GM12864 (cell line): ENCODE results near the gene RNPEPL1.
"Not testable (repeated sequence)": the region's sequence is repeated elsewhere in the genome, so short reads cannot be mapped to it uniquely, and the experiment has no call there.

Experiments used
- DNase-seq: peaks from one replicate; pipeline ENCODE4 v3.0.0-alpha.2; 2011; ENCODE audit warnings: low read depth
- H3K4me3 ChIP-seq: 2 replicates; pipeline ENCODE4 v1.5.1; 2011; ENCODE audit warnings: mild to moderate bottlenecking, low read depth, low read length, control low read depth
- TF ChIP-seq, protein P1 (sequence below): IDR thresholded peaks from 2 replicates; pipeline ENCODE4 v1.5.1; 2011; ENCODE audit warnings: low read depth, mild to moderate bottlenecking, moderate library complexity, low read length, control low read depth, inconsistent platforms; ENCODE audit errors: missing control alignments

RNPEPL1 gene

DNA sequence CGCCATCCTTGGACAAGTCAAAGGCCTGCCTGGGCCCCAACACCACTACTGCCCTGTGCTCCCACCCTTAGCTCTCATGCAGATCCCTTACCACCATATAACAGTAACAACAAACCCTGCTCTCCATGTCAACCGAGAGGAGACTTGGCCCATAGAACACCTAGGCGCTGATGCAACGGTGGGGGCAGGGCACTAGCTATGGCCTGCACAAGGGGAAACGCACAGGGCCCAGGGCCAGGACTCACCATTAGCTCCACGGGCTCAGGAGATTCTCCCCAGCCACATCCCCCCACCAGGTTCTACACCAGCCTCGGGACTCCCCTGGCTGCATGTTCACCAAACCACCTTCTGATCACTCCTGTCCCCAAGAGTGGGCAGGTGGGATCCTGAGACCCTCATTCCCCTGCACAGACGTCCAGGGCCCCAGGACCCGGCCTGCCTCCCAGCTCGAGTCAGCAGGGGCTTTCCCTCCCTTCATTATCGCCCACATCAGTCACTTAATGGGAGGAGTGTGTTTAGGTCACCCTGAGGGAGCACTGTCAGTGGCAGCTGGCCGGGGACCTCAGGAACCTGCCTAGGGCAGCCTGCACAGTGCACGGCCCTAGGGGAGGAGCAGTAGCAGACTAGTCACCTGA is 39.8 kb upstream of the RNPEPL1 start:
- no peak overlapping the region for H3K4me3 ChIP-seq
- DNase-seq, result no peak

DNA sequence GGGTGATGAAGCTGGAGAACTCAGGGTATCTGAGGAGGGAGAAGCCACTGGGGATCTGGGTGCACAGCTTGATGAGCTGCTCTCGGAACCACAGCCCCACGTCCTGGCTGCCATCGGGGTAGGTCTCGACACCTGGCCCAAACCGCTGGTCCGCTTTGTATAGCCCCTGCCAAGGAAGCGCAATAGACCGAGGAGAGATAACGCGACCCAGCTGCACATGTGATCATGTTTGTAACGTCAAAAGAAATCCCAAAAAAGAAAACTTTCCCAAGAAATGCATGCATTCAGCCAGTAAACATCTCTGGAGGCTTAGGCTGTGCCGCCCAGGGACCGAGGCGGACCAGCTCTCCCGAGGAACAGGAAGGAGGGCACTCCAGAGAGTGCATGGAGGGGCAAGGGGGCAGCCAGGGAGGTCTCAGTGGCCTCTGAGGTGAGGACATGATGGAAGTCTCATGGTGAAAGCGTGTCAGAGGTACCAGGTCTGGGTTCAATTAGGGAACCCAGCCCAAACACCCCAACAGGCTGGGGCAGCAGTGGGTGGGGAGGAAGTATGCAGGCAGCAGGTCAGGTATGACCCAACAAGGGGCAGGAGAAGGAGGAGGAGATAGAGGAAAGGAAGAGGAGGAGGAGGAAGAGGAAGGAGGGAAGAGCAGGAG is 38.8 kb upstream of the RNPEPL1 start:
- TF ChIP-seq, protein P1, sequence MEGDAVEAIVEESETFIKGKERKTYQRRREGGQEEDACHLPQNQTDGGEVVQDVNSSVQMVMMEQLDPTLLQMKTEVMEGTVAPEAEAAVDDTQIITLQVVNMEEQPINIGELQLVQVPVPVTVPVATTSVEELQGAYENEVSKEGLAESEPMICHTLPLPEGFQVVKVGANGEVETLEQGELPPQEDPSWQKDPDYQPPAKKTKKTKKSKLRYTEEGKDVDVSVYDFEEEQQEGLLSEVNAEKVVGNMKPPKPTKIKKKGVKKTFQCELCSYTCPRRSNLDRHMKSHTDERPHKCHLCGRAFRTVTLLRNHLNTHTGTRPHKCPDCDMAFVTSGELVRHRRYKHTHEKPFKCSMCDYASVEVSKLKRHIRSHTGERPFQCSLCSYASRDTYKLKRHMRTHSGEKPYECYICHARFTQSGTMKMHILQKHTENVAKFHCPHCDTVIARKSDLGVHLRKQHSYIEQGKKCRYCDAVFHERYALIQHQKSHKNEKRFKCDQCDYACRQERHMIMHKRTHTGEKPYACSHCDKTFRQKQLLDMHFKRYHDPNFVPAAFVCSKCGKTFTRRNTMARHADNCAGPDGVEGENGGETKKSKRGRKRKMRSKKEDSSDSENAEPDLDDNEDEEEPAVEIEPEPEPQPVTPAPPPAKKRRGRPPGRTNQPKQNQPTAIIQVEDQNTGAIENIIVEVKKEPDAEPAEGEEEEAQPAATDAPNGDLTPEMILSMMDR, result no peak
- DNase-seq, result no peak
- H3K4me3 ChIP-seq, result no peak overlapping the region

More for the DNA sequence above, 39.8 kb upstream of the RNPEPL1 start:
- TF ChIP-seq, protein P1, result no peak

DNA sequence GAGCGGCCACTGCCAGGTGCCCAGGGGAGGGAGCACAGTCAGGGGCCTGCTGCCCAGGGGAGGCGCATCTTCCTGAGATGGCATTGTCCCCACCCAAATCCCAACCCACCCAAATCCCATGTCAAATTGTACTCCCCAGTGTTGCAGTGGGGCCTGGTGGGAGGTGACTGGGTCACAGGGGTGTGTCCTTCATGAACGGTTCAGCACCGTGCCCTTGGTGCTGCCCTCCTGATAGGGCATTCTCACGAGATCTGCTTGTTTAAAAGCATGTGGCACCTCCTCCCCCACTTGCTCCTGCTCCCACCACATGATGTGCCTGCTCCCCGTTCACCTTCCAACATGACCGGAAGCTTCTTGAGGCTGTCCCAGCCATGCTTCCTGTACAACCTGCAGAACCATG is 38.1 kb upstream of the RNPEPL1 start:
- TF ChIP-seq, protein P1, result no peak
- DNase-seq, result no peak
- no peak overlapping the region for H3K4me3 ChIP-seq

DNA sequence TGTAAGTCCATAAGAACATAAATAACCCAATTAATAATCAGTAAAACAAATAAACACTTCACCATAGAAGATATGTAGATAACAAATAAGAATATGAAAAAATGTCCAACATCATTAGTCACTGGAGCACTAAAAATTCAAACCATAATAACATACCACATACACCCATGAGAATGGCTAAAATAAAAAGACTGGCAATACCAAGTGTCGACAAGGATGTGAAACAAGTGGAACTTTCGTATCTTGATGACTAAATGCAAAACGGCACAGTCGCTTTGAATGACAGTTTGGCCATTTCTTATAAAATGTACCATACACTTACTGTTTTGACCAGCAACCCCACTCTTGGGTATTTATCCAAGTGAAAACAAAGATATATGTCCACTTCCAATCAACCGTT is 37.2 kb upstream of the RNPEPL1 start:
- TF ChIP-seq, protein P1, result no peak
- no peak overlapping the region for H3K4me3 ChIP-seq
- no peak for DNase-seq

DNA sequence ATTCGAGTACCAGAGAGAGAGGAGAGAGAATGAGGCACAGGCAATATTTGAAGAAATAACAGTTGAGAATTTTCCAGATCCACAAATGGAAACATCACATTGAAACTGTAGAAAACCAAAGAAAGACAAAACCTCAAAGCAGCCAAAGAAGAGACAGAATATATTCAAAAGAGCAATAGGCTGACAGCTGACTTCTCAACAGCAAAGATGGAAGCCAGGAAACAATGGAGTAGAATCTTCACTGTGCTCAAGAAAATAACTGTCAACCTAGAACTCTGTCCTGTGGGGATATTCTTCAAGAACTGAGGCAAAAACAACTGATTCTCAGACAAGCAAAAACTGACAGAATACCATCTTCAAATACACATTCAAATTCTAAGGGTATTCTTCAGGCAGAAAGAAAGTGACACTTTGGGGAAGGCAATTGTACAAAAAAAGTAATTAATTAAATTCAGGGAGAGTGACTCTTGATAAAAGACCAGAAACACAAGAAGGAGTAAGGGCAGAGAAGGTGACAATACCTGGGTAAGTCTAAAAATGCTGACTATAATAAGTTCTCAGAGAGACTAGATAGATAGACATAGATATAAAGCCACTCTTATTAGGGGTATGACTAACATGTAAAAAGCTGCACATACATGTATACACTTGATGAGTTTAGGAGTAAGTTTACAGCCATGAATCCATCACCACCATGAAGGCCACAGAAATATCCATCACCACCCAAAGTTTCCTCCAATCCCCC is 36.1 kb upstream of the RNPEPL1 start:
- no peak for DNase-seq
- TF ChIP-seq, protein P1, result no peak

DNA sequence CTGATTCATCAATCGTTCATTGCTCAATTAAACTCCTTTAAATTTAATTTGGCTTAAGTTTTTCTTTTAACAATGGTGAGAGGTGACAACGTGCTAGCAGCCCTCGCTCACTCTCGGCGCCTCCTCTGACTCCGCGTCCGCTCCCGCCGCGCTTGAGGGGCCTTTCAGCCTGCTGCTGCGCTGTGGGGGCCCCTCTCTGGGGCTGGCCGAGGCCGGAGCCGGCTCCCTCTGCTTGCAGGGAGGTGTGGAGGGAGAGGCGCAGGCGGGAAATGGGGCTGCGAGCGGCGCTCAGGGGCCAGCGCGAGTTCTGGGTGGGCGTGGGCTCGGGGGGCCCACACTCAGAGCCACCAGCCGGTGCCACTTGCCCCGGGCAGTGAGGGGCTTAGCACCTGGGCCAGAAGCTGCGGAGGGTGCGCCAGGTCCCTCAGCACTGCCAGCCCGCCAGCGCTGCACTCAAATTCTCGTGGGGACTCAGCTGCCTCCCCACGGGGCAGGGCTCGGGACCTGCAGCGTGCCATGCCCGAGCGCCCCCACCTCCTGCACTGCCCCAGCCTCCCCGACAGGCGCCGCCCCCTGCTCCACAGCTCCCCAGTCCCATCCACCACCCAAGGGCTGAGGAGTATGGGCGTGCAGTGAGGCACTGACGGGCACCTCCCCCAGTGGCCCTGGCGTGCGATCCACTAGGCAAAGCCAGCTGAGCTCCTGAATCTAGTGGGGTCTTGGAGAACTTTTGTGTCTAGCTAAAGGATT is 30.1 kb upstream of the RNPEPL1 start:
- TF ChIP-seq, protein P1, result no peak
- no peak for DNase-seq
- no peak overlapping the region for H3K4me3 ChIP-seq

More for the DNA sequence above, 36.1 kb upstream of the RNPEPL1 start:
- H3K4me3 ChIP-seq, result no peak overlapping the region

DNA sequence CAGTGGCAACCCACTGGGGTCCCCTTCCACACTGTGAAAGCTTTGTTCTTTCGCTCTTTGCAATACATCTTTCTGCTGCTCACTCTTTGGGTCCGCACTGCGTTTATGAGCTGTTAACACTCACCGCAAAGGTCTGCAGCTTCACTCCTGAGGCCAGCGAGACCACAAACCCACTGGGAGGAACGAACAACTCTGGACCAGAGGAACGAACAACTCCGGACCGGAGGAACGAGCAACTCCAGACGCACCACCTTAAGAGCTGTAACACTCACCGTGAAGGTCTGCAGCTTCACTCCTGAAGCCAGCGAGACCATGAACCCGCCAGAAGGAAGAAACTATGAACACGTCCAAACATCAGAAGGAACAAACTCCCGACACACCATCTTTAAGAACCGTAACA is 29.2 kb upstream of the RNPEPL1 start:
- H3K4me3 ChIP-seq, DNase-seq: not testable (repeated sequence)
